ENCODE data around the gene BRMS1.

- TF ChIP-seq POLR2A (IDR thresholded peaks at IDR 0.05): no peak
- no peak for TF ChIP-seq CTCF (IDR thresholded peaks at IDR 0.05)
Measured at GRCh38 chr11:66340596-66341501, 4.1 kb downstream of the BRMS1 start.
